HG03460 (cell line): ENCODE data around the gene EIF3L.

ENCODE experiments used
- ATAC-seq: cut with Tn5 transposase; IDR thresholded peaks from one replicate; pipeline ENCODE4 v1.9.1; 2021; ENCODE audit not compliant: unreplicated experiment

The EIF3L gene

DNA sequence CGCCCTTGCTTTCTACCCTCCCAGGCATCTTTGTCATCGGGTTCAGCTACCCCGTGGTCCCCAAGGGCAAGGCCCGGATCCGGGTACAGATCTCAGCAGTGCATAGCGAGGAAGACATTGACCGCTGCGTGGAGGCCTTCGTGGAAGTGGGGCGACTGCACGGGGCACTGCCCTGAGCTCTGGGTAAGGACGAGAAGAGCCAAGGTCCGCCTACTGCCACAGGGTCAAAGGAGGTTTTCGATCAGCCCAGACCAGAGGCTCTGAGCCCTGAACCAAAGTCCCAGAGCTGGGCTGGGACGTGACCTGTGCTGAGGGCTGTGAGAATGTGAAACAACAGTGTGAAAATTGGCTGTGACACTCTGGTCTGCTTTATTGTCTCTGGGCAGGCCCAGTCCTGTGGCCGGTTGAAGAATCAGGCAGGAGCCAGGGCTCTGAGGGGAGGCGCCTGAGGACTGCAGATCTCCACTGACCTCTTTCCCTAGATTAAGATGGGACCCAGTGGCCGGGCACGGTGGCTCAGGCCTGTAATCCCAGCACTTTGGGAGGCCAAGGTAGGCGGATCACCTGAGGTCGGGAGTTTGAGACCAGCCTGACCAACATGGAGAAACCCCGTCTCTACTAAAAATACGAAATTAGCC, 32.6 kb upstream of the EIF3L start:
- ATAC-seq: no peak

DNA sequence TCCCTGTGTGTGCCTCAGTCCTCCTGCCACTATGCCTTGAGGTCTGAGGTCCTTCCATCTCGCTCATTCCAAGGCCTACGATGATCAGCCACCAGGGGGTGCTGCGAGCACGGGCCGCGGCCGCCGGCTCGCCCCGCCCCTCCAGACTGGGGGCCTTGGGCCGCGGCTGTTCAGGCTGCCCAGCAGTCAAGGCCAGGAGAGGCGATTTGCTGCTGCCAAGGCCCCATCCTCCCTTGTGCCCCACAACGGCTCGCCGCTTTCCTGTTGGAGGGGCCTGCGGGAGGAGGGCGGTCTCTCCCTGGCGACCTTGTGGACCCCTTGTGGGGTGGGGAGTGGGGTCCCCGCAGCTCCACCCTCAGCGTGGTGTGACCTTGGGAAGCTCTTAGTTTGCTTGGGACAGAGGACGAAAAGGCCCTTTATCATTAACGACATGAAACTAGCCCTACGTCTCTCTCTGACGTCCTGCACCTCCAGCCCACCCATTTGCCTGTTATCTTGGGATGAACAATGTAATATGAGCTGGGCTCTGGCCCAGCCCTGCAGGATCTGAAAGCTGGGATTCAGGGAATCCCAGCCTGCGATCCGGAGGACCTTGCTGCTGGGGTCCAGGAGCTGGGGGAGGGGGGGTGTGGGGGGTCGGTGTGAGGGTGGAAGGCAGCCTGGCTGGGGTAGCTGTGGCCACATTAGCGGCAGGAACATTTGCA, 31.4 kb upstream of the EIF3L start:
- ATAC-seq: no peak

DNA sequence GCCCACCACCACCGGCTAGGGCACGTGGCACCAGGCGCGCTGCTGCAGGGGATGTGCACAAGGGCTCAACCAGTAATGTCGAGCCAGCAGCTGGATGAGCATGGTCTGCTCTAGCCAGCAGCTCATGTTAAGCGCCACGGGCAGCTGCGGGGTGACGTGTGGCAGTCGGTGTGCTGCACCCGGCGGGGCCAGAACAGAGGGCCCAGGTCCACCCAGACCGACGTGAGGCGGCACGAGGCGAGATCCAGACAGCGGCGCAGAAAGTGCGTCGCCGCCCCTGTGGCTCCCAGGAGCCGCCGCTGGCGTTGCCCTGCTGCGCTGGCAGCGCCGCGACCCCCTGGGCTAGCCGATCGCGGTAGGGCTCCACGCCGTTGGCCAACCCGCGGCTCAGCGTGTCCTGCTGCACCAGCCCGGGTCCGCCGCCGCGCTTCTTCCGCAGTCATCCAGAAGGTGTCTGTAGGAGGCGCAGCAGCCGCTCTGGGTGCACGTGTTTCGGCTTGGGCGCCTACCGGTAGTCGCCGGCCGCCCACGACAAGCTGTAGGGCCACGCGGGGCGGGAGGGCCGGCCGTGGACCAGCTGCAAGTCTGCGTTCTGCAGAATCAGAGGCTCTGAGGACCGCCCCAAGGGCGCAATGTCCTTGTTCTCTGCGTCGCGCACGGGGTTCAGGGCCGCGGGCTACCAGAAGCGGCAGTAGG, 30.7 kb upstream of the EIF3L start:
- no peak for ATAC-seq

DNA sequence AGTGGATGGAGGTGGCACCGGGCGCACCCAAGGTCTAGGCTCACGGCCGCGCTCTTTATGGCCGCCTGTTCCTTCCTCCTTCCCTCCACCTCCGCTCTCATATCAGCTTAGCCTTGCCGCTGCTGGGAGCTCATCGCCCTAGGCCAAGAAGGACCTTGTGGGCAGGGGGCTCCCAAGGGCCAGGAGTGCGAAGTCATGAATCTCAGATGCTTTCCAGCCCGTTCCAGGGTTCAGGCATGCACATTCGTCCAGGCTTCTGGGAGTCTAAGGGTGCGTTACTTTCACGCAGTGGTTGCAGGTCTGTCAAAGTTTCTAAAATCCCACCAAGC, 30.1 kb upstream of the EIF3L start:
- no peak for ATAC-seq

DNA sequence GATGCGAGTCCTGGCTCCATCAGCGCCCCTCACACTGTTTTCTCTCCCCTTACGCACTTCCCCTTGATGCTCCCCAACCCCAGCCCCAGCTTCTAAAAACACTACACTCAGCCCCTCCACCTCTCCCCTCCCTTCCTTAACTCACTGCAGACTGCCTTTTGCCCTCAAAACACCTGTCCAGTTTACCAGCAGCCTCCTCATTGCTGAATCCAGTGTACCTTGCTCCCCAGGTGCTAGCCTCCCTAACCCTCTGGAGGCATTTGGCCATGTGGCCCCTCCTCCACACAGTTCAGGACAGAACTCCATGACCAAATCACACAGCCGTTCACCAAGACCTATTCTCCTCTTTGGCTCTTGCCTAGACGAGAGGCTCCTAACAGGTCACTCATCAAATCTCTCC, 28.9 kb upstream of the EIF3L start:
- ATAC-seq: no peak

DNA sequence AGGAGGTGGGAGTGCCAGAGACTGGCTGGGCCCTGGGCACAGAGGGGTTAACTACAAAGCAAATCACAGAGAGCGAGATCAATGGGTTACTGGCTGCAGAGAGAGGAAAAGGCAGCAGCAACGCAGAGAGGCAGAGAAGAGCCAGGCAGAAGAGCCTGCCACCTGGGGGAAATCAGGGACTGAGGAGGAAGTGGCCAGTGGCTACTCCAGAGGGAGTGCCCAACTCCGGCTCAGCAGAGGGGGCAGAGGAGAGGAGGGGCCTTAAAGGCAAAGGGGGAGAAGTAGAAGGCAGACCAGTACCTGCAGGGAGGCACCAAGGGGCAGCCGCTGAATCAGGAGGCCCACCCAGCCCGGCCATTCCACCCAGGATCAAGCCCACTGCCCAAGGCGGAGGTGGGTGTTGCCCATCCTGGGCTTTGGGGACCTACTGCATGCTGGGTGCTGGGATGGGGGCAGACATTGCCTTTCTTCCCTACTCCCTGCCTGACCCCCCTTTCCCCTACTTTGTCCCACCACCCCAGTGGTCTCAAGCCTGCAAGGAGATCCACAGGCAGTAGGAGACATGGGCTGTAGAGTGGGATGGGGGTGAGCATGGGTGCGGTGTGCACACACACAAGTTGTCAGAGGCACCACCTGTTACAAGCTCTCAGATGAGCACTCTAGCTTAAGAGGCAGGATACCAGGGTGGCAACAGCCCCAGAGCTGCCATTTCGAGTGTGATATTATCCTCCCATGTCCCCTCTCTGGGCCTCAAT, 27.0 kb upstream of the EIF3L start:
- no peak for ATAC-seq

DNA sequence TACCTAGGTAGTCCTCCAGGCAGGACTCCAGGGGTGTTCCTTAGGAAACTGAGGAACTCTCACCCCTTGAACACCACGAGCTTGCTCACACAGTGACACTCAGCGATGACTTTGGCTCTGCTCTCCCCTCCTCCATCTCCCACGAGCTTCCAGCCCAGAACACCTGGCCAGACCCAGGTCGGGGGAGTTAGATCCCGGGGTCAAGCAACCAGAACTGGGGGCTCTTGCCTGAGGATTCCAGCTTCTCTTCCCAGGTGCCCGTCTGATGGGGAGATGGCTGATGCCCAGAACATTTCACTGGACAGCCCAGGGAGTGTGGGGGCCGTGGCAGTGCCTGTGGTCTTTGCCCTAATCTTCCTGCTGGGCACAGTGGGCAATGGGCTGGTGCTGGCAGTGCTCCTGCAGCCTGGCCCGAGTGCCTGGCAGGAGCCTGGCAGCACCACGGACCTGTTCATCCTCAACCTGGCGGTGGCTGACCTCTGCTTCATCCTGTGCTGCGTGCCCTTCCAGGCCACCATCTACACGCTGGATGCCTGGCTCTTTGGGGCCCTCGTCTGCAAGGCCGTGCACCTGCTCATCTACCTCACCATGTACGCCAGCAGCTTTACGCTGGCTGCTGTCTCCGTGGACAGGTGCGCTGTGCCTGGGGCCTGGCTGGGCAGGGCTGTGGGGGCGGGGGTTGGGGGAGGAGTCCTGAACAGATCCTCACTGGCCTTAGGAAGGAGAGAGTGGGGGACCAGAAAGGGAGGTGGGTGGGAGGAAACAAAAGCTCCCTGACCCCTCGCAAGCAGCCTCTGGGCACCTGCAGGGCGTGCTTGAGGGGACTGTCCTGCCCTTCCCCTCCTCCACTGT, 25.9 kb upstream of the EIF3L start, which contains the start of gene GALR3:
GALR3 (plus strand) TSS at position 249 of the 852 bp plus-strand sequence; CDS start at position 274, 25 bp downstream.
- no peak for ATAC-seq

DNA sequence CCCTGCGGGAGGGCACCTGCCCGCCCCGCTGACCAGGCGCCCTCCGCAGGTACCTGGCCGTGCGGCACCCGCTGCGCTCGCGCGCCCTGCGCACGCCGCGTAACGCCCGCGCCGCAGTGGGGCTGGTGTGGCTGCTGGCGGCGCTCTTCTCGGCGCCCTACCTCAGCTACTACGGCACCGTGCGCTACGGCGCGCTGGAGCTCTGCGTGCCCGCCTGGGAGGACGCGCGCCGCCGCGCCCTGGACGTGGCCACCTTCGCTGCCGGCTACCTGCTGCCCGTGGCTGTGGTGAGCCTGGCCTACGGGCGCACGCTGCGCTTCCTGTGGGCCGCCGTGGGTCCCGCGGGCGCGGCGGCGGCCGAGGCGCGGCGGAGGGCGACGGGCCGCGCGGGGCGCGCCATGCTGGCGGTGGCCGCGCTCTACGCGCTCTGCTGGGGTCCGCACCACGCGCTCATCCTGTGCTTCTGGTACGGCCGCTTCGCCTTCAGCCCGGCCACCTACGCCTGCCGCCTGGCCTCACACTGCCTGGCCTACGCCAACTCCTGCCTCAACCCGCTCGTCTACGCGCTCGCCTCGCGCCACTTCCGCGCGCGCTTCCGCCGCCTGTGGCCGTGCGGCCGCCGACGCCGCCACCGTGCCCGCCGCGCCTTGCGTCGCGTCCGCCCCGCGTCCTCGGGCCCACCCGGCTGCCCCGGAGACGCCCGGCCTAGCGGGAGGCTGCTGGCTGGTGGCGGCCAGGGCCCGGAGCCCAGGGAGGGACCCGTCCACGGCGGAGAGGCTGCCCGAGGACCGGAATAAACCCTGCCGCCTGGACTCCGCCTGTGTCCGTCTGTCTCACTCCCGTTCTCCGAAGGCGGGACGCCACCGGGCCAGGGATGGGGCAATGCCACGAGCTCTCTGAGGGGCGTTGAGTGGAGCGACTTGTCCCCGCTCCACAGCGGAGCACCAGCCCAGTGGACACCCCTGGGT, 24.3 kb upstream of the EIF3L start:
- ATAC-seq: no peak

DNA sequence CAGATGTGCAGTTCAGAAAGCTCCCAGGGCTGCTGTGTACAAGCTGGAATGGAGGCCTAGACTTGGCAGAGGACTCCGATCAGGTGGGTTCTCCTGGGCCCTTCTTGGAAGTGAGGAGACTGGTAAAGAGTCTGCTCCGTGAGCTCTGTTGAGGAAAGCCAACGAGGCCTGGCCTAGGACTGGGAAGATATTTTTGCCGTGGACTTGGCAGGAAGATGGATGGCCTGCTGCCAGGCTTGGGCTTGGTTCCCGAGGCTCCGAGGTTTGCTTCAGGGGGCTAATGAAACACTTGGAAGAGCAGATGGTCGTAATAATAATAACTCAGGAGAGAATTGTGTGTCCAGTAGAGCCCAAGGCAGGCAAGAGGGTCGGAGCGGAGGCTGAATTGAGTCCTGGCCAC, 22.2 kb upstream of the EIF3L start:
- ATAC-seq: no peak

DNA sequence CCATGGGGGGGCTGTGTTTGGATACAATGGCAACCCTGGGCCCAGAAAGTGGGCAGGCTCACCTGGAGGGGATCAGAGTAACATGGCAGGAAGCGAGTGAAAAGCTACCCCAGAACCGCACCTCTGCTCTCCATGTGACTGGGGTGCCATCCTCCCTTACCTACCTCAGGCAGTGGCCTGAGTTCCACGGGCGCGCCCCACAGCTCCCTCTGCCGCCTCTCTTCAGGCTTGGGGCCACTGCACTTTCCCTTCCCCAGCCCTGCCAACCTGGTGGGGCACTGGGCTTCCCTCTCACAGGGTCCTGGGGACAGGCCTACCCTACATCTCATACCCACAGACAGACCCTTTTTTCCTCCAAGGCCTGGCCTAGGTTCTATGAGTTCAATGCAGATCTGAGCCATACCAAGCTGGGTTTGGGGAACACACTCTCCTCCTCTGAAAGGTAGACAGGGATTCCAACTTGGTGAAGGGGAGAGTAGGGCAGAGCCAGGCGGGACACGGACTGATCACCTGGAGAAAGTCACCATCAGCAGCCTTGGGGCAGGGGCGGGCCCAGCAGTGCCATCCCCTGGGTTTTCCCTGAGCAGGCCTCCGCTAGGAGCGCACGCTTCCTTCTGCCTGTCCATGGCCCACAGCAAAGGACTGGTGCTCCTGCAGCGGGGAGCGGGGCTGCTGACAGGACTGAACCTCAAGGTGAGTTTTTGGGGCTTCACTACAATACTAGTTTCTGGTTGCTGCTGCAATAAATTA, 19.0 kb upstream of the EIF3L start:
- ATAC-seq: no peak

DNA sequence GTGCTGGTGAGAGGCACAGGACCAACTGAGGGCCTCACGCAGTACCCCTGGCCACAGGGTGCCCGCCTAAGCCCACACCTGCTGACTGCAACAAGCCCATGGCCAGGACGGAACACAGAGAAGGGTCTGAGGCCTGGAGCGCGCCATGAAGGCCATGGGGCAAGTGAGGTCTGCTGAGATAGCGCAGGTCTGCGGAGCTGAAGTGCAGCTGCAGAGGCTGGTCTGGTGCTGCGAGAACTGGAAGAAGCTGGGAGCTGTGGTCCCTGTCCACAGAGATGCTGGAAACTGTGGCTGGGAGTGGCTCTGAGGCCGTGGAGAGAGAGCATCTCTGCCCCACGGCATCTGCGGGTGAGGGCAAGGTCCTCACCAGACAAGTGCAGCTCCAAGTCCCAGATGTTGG, 17.7 kb upstream of the EIF3L start:
- no peak for ATAC-seq

DNA sequence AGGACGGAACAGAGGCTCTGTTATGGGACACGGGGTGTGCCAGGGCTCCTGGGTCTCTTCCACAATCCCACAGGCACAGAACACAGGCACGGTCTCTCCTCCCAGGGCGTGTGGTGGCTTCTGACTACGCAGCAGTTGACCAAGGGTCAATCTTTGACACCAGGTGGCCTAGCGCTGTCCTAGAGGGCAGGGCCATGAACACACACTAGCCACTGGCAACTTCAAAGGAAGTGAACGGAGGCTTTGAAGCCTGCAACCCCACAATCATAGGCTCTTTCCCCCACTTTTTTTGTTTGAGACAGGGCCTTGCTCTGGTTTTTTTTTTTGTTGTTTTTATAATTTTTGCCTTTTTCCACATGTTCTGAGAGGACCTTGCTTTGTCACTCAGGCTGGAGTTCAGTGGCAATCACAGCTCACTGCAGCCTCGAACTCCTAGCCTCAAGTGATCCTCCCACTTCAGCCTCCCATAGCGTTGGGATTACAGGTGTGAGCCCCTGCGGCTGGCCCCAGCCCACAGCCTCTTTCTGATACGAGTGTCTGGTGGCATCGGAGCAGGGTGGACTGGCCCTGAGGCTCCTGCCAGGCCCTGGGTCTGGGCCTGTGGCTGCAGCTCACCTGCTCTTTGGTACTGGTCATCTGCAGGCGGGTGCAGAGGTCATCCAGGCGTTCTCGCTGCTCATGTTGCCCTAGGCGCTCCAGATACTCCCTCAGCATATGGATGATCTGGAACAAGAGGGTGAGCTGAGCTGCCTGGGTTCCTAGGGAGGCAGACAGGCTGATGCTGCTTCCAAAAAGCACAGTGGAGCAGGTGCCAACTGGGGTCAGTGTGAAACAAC, 17.0 kb upstream of the EIF3L start:
- ATAC-seq: no peak

DNA sequence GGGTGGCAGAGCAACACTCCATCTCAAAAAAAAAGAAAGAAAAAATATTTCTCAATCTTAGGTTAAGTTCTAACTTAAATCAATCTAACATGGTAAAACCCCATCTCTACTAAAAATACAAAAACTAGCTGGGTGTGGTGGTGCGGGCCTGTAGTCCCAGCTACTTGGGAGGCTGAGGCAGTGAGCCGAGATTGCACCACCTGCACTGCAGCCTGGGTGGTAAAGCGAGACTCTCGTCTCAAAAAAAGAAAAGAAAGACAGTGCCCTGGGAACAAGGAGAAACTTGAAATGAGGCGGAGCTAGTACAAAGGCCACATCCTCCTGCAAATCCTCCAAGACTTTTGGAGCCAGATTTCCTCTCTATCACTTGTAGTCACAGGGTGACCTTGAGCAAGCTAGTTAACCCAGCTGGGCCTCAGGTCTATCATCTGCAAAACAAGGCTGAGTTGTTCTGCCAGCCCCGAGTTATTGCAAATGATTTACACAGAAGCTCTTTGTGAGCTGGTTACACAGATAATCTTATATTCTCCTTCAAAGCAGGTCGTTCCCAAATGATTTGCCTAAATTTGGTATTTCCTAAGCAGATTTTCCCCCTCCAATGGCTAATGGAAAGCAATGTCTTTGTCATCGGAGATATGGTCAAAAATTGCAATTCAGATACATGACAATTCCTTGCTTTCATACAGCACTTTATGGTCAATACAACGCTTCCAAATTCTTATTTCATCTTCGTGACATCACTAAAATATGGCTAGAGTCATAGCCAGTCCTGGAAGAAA, 7.0 kb upstream of the EIF3L start:
- no peak for ATAC-seq

DNA sequence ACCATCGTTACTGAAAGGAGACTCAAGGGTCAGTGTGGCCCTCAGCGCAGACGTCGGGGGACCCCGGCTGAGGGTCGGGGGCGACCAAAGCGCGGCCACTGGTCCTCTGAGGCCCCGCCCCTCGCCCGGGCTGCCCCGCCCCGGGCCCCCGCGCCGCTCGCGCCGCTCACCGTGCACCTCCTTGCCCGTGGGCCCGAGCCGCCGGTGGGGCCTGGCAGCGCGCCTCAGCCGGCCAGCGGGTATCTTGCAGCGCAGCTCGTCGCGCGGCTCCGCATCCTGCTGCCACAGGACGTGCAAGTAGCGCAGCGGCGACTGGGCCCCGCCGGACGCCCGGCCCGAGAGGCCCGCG, 5.5 kb upstream of the EIF3L start:
- ATAC-seq: peak; percentile 19

DNA sequence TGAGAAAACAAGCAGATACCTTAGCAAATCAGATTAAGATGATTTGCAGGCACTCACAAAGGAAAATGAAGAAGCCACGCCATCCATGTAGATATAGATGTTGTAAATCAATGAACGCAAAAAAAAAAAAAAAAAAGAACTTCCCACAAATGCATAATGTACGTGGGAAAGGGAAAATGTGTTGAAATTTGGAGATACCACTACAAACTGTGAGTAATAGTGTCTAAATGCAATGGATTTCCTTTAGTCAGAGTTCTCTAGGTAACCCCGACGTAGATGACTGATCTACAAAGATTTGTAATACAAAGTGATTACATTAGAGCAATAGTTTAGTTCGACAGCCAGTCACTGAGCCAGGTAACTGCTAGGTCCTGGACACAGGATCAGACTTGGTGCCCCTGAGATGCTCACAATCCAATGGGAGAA, 4.3 kb upstream of the EIF3L start:
- ATAC-seq: no peak

DNA sequence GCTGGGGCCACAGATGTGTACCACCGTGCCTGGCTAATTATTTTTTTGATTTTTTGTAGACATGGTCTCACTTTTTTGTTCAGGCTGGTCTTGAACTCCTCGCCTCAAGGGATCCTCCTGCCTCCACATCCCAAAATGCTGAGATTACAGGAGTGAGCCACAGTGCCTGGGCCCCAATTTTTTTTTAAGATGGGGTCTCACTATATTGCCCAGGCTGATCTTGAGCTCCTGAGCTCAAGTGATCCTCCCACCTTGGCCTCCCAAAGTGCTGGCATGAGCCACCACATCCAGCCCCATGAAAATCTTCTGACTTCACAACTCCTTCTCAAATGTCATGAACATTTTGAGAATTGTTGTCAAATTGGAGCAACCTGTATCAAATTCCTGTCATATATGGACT, 2.8 kb upstream of the EIF3L start:
- ATAC-seq: no peak

DNA sequence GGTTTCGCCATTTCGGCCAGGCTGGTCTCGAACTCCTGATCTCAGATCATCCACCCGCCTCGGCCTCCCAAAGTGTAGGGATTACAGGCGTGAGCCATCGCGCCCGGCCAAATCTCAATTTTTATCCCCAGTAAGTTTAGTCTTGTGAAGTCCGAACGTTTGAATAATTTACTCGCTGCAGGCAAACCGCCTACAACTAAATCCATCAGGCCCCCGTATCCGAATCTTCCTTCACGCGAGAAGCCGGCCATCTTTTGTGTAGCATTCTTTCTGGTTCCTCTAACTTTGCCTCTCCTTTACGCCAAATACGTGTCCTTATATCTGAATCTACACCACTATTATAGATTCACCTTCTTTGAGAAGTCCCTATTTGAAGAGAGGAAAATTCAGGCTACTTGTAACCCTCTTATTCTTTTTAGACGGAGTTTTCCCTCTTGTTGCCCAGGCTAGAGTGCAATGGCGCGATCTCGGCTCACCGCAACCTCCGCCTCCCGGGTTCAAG, 581 bp upstream of the EIF3L start:
- no peak for ATAC-seq
